ENCODE data around the gene KIAA0040. TPM values are rescaled to one million over a fixed set of nuclear protein-coding genes. Genes with fewer than 3 reads are reported as not detected.

The KIAA0040 gene
- total RNA-seq, 5 donors from 2014 or later (not counting 1 experiment from before 2014, with no cell fraction given): 33.0 to 60.0 (median 50.5) TPM

DNA sequence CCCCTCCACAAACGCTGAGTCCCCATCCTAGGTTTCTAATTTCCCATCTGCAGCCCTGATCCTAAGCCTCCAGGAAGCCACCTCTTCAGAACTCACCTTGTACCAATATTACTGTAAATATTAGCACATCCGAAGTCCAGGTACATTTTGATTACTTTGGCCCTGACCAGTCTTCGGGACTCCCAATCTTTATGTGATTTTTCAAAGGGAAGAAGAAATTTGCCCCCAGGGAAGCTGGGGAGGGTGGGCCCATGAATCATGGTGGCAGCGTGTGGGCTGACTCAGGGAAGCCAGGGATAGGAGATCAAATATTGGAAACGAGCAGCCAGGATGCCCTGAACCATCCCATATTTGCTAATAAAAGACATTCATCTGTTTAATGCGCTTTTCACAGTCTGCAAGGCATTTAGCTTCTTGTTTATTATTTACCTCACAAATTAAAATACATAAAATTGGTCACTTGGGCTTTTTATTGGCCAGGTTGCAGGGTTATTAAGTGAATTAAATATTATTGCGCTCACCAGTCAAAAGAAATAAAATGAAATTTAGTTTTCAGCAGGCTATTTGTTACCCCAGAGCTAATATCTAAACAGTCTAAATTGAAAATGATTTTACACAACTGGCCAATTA, 46.6 kb downstream of the KIAA0040 start:
- POLR2A ChIA-PET: no interaction called here
- Histone ChIP-seq H3K27ac (ENCODE audit: low read length) (no peak overlapping the region), H3K9me3 (no peaks in the 10 kb centered on the region), H3K4me3 (ENCODE audit: control insufficient read depth in 1 of 2, extremely low read depth in 1 of 2, low read length in 1 of 2) (no peak overlapping the region), H3K27me3 (replicated peaks in 1 of 2; ENCODE audit: control insufficient read depth in 2 of 2, extremely low read depth in 1 of 2, insufficient read depth in 2 of 2, low read length in 1 of 2) (peaks cover 0 to 25% of the 10 kb centered on the region in 2 experiments), H3K4me1 (ENCODE audit: control insufficient read depth in 1 of 2, extremely low read depth in 1 of 2, insufficient read depth in 2 of 2, low read length in 2 of 2) (peaks cover 2 to 3% of the 10 kb centered on the region in 2 experiments), H3K36me3 (ENCODE audit: control insufficient read depth in 2 of 2, extremely low read depth in 1 of 2, insufficient read depth in 1 of 2, low read length in 1 of 2) (no peaks in the 10 kb centered on the region)
- WGBS (ENCODE audit: insufficient coverage): no CpG with 5 or more reads among the region's 7 CpGs
- peaks cover 13 to 16% of the 10 kb centered on the region in 2 donors for H3K27me3 Mint-ChIP-seq
- peak overlapping the region in 1 of 2 donors; percentile 25 for H3K27ac Mint-ChIP-seq
- H3K9me3 Mint-ChIP-seq: no peaks in the 10 kb centered on the region
- CTCF ChIA-PET: interaction anchor here (0.6 to 8.4 kb wide), 22 partner anchors 9 to 1541 kb away, joined by 3 to 237 read pairs (median 4); no protein-coding TSS in a partner anchor
- H3K4me3 Mint-ChIP-seq: no peak overlapping the region
- DNase-seq (no peak), ATAC-seq (replicated peaks in 1 of 4) (no peak)
- no peaks in the 10 kb centered on the region for H3K36me3 Mint-ChIP-seq
- H3K4me1 Mint-ChIP-seq: peaks cover 0 to 10% (median 2%) of the 10 kb centered on the region in 3 donors

DNA sequence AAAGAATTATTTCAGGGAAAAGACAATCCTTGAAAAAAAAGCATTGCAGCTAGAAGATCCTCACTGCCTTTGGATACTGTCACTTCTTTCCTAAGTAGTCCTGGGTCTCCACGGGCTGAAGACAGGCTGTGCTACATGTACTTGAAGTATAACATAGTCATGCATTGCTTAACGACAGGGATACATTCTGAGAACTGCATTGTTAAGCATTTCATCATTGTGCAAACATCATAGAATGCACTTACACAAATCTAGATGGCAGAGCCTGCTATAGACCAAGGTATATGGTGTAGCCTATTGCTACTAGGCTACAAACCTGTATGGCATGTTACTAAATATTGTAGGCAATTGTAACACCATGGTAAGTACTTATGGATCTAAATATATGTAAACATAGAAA, 54.0 kb downstream of the KIAA0040 start:
- Mint-ChIP-seq H3K4me1 (peaks cover 0 to 8% (median 0%) of the 10 kb centered on the region in 3 donors), H3K9me3 (no peaks in the 10 kb centered on the region), H3K27ac (no peak overlapping the region), H3K4me3 (no peak overlapping the region), H3K36me3 (no peaks in the 10 kb centered on the region), H3K27me3 (peaks cover 22 to 35% of the 10 kb centered on the region in 2 donors)
- ATAC-seq (replicated peaks in 1 of 4) (no peak), DNase-seq (no peak)
- Histone ChIP-seq H3K9me3 (no peaks in the 10 kb centered on the region), H3K27me3 (replicated peaks in 1 of 2; ENCODE audit: control insufficient read depth in 2 of 2, extremely low read depth in 1 of 2, insufficient read depth in 2 of 2, low read length in 1 of 2) (peaks cover 2 to 7% of the 10 kb centered on the region in 2 experiments), H3K27ac (ENCODE audit: low read length) (no peak overlapping the region), H3K36me3 (ENCODE audit: control insufficient read depth in 2 of 2, extremely low read depth in 1 of 2, insufficient read depth in 1 of 2, low read length in 1 of 2) (no peaks in the 10 kb centered on the region), H3K4me3 (ENCODE audit: control insufficient read depth in 1 of 2, extremely low read depth in 1 of 2, low read length in 1 of 2) (no peak overlapping the region), H3K4me1 (ENCODE audit: control insufficient read depth in 1 of 2, extremely low read depth in 1 of 2, insufficient read depth in 2 of 2, low read length in 2 of 2) (peaks cover 0 to 2% of the 10 kb centered on the region in 2 experiments)
- ChIA-PET CTCF (no interaction called here), POLR2A (interaction anchor here in 1 of 2 donors (0.6 kb wide), 1 partner anchor 12 kb away, joined by 3 read pairs; no protein-coding TSS in a partner anchor)
- no CpG with 5 or more reads among the region's 2 CpGs for WGBS (ENCODE audit: insufficient coverage)

DNA sequence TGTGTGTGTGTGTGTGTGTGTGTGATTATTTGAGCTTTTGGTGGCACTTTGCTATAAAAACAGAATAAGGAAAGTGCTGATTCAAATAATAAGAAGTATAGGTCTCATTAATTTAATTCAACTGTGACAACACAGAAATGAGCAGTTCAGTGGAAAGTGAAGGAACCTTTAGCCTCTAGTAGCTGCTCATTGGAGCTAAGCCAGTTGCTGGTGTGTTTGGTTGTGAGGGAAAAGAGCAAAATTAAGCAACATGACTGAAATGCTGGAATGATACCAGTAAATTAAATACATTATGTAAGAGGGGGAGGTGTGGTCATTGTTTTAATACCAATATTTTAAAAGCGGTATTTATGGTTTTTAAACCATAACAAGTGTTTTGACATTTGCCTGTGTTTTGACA, 55.2 kb downstream of the KIAA0040 start:
- Histone ChIP-seq H3K4me1 (ENCODE audit: control insufficient read depth in 1 of 2, extremely low read depth in 1 of 2, insufficient read depth in 2 of 2, low read length in 2 of 2) (peaks cover 0 to 2% of the 10 kb centered on the region in 2 experiments), H3K27me3 (replicated peaks in 1 of 2; ENCODE audit: control insufficient read depth in 2 of 2, extremely low read depth in 1 of 2, insufficient read depth in 2 of 2, low read length in 1 of 2) (peaks cover 2 to 7% of the 10 kb centered on the region in 2 experiments), H3K4me3 (ENCODE audit: control insufficient read depth in 1 of 2, extremely low read depth in 1 of 2, low read length in 1 of 2) (no peak overlapping the region), H3K27ac (ENCODE audit: low read length) (no peak overlapping the region), H3K36me3 (ENCODE audit: control insufficient read depth in 2 of 2, extremely low read depth in 1 of 2, insufficient read depth in 1 of 2, low read length in 1 of 2) (no peaks in the 10 kb centered on the region), H3K9me3 (no peaks in the 10 kb centered on the region)
- ChIA-PET POLR2A (no interaction called here), CTCF (no interaction called here)
- peaks cover 25 to 34% of the 10 kb centered on the region in 2 donors for H3K27me3 Mint-ChIP-seq
- no peaks in the 10 kb centered on the region for H3K36me3 Mint-ChIP-seq
- no peaks in the 10 kb centered on the region for H3K9me3 Mint-ChIP-seq
- no CpG with 5 or more reads among the region's 1 CpG for WGBS (ENCODE audit: insufficient coverage)
- H3K4me1 Mint-ChIP-seq: peaks cover 0 to 8% (median 0%) of the 10 kb centered on the region in 3 donors
- H3K4me3 Mint-ChIP-seq: no peak overlapping the region
- no peak for ATAC-seq (replicated peaks in 1 of 4)
- H3K27ac Mint-ChIP-seq: no peak overlapping the region
- DNase-seq: no peak

DNA sequence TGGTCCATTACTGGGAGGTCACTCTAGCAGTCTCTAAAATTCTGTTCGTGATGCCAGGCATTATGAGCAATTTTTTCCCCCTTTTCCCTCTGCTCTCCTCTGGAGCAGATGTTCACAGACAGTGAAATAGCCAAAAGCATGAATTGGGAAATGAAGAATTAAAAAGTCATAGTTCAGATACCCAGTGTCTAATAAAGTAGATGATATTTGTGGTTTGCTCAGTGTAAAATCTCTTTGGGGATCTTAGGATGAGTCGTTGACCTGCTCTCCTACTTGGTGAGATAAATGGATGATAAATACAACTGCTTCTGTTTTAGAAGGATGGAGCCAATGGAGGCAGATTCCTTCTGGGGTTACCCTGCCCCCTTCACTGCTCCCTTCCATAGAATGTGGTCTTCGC, 56.3 kb downstream of the KIAA0040 start:
- no peak for DNase-seq
- ATAC-seq (replicated peaks in 1 of 4): no peak
- H3K27ac ChIP-seq (ENCODE audit: low read length): no peak overlapping the region
- no peaks in the 10 kb centered on the region for H3K9me3 Mint-ChIP-seq
- no CpG with 5 or more reads among the region's 3 CpGs for WGBS (ENCODE audit: insufficient coverage)
- no peak overlapping the region for H3K4me3 Mint-ChIP-seq
- peaks cover 25 to 34% of the 10 kb centered on the region in 2 donors for H3K27me3 Mint-ChIP-seq
- no peaks in the 10 kb centered on the region for H3K9me3 ChIP-seq
- no peaks in the 10 kb centered on the region for H3K36me3 Mint-ChIP-seq
- H3K36me3 ChIP-seq (ENCODE audit: control insufficient read depth in 2 of 2, extremely low read depth in 1 of 2, insufficient read depth in 1 of 2, low read length in 1 of 2): no peaks in the 10 kb centered on the region
- H3K4me1 Mint-ChIP-seq: no peaks in the 10 kb centered on the region
- no peaks in the 10 kb centered on the region for H3K4me1 ChIP-seq (ENCODE audit: control insufficient read depth in 1 of 2, extremely low read depth in 1 of 2, insufficient read depth in 2 of 2, low read length in 2 of 2)
- no peak overlapping the region for H3K27ac Mint-ChIP-seq
- ChIA-PET POLR2A (interaction anchor here in 1 of 2 donors (0.6 kb wide), 1 partner anchor 807 kb away, joined by 3 read pairs; no protein-coding TSS in a partner anchor), CTCF (interaction anchor here in 1 of 2 donors (0.6 kb wide), 1 partner anchor 16 kb away, joined by 4 read pairs; no protein-coding TSS in a partner anchor)
- H3K4me3 ChIP-seq (ENCODE audit: control insufficient read depth in 1 of 2, extremely low read depth in 1 of 2, low read length in 1 of 2): no peak overlapping the region
- peaks cover 2 to 7% of the 10 kb centered on the region in 2 experiments for H3K27me3 ChIP-seq (replicated peaks in 1 of 2; ENCODE audit: control insufficient read depth in 2 of 2, extremely low read depth in 1 of 2, insufficient read depth in 2 of 2, low read length in 1 of 2)

DNA sequence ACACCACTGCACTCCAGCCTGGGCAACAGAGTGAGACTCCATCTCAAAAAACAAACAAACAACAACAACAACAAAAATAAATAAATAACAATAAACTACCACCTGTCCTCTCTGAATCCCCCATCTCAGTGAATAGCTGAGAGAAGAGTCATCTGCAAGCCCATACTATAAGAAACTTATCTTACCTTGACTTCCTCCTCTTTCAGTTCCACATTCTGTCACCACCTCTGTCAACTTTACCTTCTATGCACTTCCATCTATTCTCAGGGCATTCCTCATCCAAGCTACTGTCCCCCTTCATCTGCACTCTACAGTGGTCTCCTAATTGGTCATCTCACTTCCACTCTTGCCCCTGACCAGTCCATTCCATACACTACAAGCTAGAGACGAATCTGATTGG, 58.1 kb downstream of the KIAA0040 start:
- no peaks in the 10 kb centered on the region for H3K9me3 Mint-ChIP-seq
- no peaks in the 10 kb centered on the region for H3K9me3 ChIP-seq
- H3K27ac ChIP-seq (ENCODE audit: low read length): no peak overlapping the region
- no peaks in the 10 kb centered on the region for H3K4me1 ChIP-seq (ENCODE audit: control insufficient read depth in 1 of 2, extremely low read depth in 1 of 2, insufficient read depth in 2 of 2, low read length in 2 of 2)
- CTCF ChIA-PET: interaction anchor here in 1 of 2 donors (0.7 to 1.1 kb wide), 2 partner anchors 21 to 46 kb away, joined by 3 to 4 read pairs; no protein-coding TSS in a partner anchor
- H3K4me3 Mint-ChIP-seq: no peak overlapping the region
- peaks cover 2 to 7% of the 10 kb centered on the region in 2 experiments for H3K27me3 ChIP-seq (replicated peaks in 1 of 2; ENCODE audit: control insufficient read depth in 2 of 2, extremely low read depth in 1 of 2, insufficient read depth in 2 of 2, low read length in 1 of 2)
- WGBS (ENCODE audit: insufficient coverage): 50% methylated on average over 1 of the region's 1 CpG
- POLR2A ChIA-PET: interaction anchor here in 1 of 2 donors (0.7 kb wide), 1 partner anchor 1874 kb away, joined by 4 read pairs; no protein-coding TSS in a partner anchor
- no peak overlapping the region for H3K4me3 ChIP-seq (ENCODE audit: control insufficient read depth in 1 of 2, extremely low read depth in 1 of 2, low read length in 1 of 2)
- H3K27ac Mint-ChIP-seq: no peak overlapping the region
- peaks cover 25 to 34% of the 10 kb centered on the region in 2 donors for H3K27me3 Mint-ChIP-seq
- H3K36me3 Mint-ChIP-seq: no peaks in the 10 kb centered on the region
- no peaks in the 10 kb centered on the region for H3K4me1 Mint-ChIP-seq
- no peaks in the 10 kb centered on the region for H3K36me3 ChIP-seq (ENCODE audit: control insufficient read depth in 2 of 2, extremely low read depth in 1 of 2, insufficient read depth in 1 of 2, low read length in 1 of 2)
- DNase-seq (no peak), ATAC-seq (replicated peaks in 1 of 4) (no peak)

DNA sequence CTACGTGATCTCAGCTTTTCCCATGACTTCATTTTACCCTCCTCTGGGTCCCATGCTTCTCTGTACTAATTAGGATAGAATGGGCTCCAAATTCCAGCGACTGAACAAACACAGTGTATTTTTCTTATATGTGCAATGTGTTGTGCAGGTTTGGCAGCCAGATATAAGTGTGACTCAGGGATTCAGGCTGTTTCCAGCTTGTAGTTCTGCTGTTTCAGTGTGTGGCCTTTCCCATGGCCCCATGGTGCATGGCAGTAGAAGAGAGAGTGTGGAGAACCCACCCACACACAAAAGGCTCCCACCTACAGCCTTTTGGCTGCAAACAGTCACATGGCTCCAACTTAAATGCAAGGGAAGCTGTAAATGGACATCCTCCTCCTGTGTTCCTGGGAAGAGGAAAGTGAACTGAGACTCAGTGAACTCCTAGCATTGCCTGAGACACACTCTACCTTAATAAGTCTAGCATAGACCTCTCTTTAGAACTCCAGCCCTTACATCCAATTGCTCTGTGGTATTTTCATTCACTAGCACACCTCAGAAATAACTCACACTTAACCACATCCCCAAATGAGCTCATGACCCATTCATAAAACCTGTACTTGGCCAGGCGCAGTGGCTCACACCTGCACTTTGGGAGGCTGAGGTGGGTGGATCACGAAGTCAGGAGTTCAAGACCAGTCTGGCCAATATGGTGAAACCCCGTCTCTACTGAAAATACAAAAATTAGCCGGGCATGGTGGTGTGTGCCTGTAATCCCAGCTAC, 58.7 kb downstream of the KIAA0040 start:
- CTCF ChIA-PET: interaction anchor here in 1 of 2 donors (1.1 kb wide), 1 partner anchor 21 kb away, joined by 3 read pairs; no protein-coding TSS in a partner anchor

More for the DNA sequence above, 58.7 kb downstream of the KIAA0040 start:
- Histone ChIP-seq H3K9me3 (no peaks in the 10 kb centered on the region), H3K27me3 (replicated peaks in 1 of 2; ENCODE audit: control insufficient read depth in 2 of 2, extremely low read depth in 1 of 2, insufficient read depth in 2 of 2, low read length in 1 of 2) (peaks cover 2 to 7% of the 10 kb centered on the region in 2 experiments), H3K27ac (ENCODE audit: low read length) (no peak overlapping the region), H3K36me3 (ENCODE audit: control insufficient read depth in 2 of 2, extremely low read depth in 1 of 2, insufficient read depth in 1 of 2, low read length in 1 of 2) (no peaks in the 10 kb centered on the region), H3K4me3 (ENCODE audit: control insufficient read depth in 1 of 2, extremely low read depth in 1 of 2, low read length in 1 of 2) (no peak overlapping the region), H3K4me1 (ENCODE audit: control insufficient read depth in 1 of 2, extremely low read depth in 1 of 2, insufficient read depth in 2 of 2, low read length in 2 of 2) (no peaks in the 10 kb centered on the region)
- Mint-ChIP-seq H3K4me3 (no peak overlapping the region), H3K36me3 (no peaks in the 10 kb centered on the region), H3K27me3 (peaks cover 25 to 34% of the 10 kb centered on the region in 2 donors), H3K27ac (no peak overlapping the region), H3K9me3 (no peaks in the 10 kb centered on the region), H3K4me1 (no peaks in the 10 kb centered on the region)
- 100% methylated on average over 1 of the region's 6 CpGs for WGBS (ENCODE audit: insufficient coverage)
- no peak for DNase-seq
- POLR2A ChIA-PET: no interaction called here
- ATAC-seq (replicated peaks in 1 of 4): no peak
